ENCODE measurements around the gene LIAS.

- TF ChIP-seq CTCF (optimal IDR thresholded peaks at IDR 0.05 in 1 of 3, IDR thresholded peaks at IDR 0.05 in 1 of 3, conservative IDR thresholded peaks at IDR 0.05 in 1 of 3; ENCODE audit: extremely low read depth in 1 of 3, insufficient read depth in 2 of 3, low read length in 3 of 3), result no peak
- no peak for TF ChIP-seq EZH2 (IDR thresholded peaks at IDR 0.05; ENCODE audit: low read length)
Observed at GRCh38 chr4:39504538-39504937, 45.7 kb downstream of the LIAS start.
